ENCODE measurements around the gene DCTN5. TPM values are rescaled to one million over a fixed set of nuclear protein-coding genes. Genes with fewer than 3 reads are reported as not detected.

DCTN5 gene
- total RNA-seq, 1 donor from 2014 or later: 81.2 TPM

Other genes starting within 250 kb of the DCTN5 start
- 13.4 and 16.5 TPM in 2 replicates for gene COG7, start 188.3 kb upstream of the DCTN5 start, total RNA-seq
- 32.1 and 41.4 TPM in 2 replicates for gene GGA2, start 131.0 kb upstream of the DCTN5 start, total RNA-seq
- 27.4 and 36.1 TPM in 2 replicates for gene EARS2, start 84.1 kb upstream of the DCTN5 start, total RNA-seq
- 105 and 132 TPM in 2 replicates for gene UBFD1, start 83.7 kb upstream of the DCTN5 start, total RNA-seq
- 83.2 and 90.0 TPM in 2 replicates for gene NDUFAB1, start 45.1 kb upstream of the DCTN5 start, total RNA-seq
- gene PALB2, start 156 bp upstream of the DCTN5 start, total RNA-seq: 7.5 and 9.4 TPM in 2 replicates
- gene PLK1, start 37.4 kb downstream of the DCTN5 start, total RNA-seq: 6.3 and 51.6 TPM in 2 replicates
- gene ERN2, start 71.8 kb downstream of the DCTN5 start, total RNA-seq: not detected in 2 replicates
- not detected in 2 replicates for gene CHP2, start 113.6 kb downstream of the DCTN5 start, total RNA-seq
- gene PRKCB, start 194.5 kb downstream of the DCTN5 start, total RNA-seq: not detected in 2 replicates